Measurements from ENCODE around the gene MAPKAPK2.

Gene MAPKAPK2

GRCh38 chr1:206660136-206660535 is 24.6 kb upstream of the MAPKAPK2 start:
- no peak for DNase-seq (ENCODE audit: low read depth, low spot score)

DNA sequence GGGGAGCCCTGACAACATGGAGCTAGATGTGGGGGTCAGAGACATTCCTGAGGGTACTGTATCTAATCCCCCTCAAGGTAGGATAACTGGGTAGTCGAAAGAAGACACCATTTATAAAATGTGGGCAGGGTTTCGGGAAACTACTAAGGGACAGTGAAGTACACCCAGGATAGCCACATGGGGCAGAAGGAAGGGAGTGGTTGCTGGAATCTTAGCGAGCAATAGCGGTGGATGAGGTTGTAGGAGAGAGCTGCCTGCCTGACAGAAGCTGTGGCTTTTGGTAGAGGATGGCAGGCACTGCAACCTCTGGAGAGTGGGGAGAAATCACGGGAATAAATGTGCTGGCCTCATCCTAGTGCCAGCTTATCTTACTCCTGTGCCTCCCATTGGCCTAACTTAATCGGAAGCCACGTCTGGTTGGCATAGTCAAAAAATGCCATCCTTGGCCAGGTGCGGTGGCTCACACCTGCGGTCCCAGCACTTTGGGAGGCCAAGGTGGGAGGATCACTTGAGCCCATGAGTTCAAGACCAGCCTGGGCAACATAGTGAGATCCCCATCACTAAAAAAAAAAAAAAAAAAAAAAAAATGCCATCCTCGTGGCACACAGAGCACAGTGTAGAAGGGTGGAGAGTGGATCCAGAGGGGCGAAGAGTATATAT is 23.4 kb upstream of the MAPKAPK2 start:
- DNase-seq (ENCODE audit: low read depth, low spot score) = no peak

GRCh38 chr1:206662396-206663092 is 22.2 kb upstream of the MAPKAPK2 start:
- DNase-seq (ENCODE audit: low read depth, low spot score) = no peak

GRCh38 chr1:206663362-206663761 is 21.3 kb upstream of the MAPKAPK2 start:
- no peak for DNase-seq (ENCODE audit: low read depth, low spot score)

- DNase-seq (ENCODE audit: low read depth, low spot score) = no peak
Observed at GRCh38 chr1:206663832-206664652, 20.7 kb upstream of the MAPKAPK2 start.

GRCh38 chr1:206664740-206665139 is 20.0 kb upstream of the MAPKAPK2 start:
- no peak for DNase-seq (ENCODE audit: low read depth, low spot score)

DNA sequence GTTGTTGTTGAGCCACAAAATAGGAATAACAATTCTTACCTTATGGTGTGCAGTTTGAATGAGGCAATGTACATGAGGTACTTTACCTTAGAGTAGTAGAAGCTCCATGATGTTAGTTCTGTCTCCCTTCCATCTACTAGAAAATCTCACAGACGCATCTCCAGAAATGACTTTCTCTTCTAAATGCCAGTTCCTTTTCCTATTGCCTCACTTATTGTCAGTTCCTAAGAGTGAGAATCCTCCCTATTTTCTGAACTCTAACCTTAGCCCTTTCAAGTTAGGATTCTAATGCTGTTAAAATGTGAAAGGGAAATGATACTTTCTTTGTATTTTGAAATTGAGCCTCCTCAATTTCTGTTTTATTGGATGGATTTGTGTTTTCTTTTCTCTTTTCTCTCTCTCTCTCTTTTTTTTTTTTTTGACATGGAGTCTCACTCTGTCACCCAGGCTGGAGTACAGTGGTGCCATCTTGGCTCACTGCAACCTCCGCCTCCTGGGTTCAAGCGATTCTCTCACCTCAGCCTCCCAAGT is 18.6 kb upstream of the MAPKAPK2 start:
- DNase-seq (ENCODE audit: low read depth, low spot score) = no peak

DNA sequence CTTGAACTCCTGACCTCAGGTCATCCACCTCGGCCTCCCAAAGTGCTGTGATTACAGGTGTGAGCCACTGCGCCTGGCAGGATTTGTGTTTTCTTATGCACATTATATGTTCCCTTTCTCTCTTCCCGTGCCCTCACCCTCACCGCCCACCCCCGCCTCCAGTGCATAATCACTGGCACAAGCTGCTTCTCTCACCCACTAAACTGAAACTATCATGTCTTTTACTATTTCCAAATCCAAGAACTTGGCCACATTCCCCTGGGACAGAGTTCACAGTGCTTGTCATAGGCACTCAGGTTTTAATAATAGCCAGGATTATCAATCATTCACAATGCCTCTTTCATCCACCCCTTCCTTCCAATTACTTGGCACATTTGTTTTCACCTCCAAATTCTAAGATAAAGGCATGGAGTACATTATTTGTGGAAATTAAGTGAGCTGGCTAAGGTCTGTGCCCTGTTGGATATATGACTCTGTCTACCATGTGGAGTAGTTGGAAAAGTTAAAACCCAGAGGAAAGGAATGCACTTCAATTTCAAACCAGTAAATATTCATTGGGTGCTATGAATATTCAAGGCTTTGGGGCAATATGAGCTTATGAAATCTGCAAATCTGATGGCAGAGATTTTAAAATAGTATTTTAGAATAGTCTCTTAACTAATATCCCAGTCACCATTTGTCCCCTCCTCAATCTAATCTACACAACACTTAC is 17.6 kb upstream of the MAPKAPK2 start:
- no peak for DNase-seq (ENCODE audit: low read depth, low spot score)

- no peak for DNase-seq (ENCODE audit: low read depth, low spot score)
Observed at GRCh38 chr1:206668351-206668750, 16.4 kb upstream of the MAPKAPK2 start.

GRCh38 chr1:206668874-206669410 is 15.8 kb upstream of the MAPKAPK2 start:
- DNase-seq (ENCODE audit: low read depth, low spot score) = no peak

GRCh38 chr1:206672011-206672688 is 12.6 kb upstream of the MAPKAPK2 start:
- no peak for DNase-seq (ENCODE audit: low read depth, low spot score)

GRCh38 chr1:206672844-206673758 is 11.6 kb upstream of the MAPKAPK2 start:
- no peak for DNase-seq (ENCODE audit: low read depth, low spot score)

DNA sequence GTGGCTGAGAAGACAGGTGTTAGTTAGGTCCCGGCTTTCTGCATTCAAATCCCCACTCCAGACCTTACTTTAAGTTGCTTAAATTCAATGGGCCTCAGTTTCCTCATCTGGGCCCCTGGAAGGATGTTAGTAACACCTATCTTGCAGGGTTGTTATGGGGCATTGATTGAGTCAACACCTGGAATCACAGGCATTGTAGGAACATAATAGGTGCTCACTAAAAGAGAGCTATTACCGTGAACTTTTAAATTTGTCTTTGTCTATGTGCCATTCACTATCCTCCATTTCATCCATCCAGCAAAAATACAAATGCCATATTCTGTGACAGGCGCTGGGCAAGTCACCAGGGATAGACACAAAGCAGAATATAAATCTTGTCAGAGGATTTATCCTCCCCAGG is 10.5 kb upstream of the MAPKAPK2 start:
- DNase-seq (ENCODE audit: low read depth, low spot score) = no peak

DNA sequence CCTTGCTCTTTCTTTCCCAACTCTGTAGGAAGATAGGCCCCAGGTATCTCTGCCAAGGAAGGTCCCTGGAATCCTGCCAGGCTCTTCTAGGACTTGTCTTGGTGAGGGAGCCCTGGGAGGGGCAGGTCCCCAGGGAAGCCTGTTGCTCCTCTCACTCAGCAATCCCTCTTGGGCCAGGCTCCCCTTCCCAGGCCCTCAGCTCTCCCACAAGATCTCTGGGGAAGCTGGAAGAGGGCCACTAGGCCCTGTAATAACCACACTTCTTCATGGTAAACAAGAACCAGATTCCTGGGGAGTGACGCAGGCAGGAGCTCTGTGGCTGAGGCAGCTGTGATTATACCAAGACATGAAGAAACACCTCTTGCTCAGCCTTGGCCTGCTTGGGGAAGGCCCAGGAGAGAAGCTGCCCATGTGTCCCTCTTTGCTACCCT is 9.9 kb upstream of the MAPKAPK2 start:
- DNase-seq (ENCODE audit: low read depth, low spot score) = peak; percentile 83

DNA sequence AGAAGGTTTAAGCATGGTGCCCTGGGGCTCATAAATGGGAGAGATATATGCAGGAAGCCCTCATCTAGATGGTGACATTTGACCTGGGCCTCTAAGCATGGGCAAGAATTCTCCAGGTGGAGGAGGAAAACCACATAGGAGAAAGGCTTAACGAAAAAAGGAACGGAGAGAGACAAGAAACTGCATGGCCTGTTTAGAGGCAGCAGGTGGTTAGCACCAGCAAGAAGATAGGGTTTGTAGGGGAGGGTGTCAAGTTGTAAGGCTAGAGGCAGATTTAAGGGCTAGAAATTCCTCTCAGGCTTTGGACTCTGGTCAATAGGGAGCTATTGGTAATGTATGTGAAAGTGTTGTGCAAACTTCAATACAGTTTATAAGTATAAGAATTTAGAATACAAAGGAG is 8.2 kb upstream of the MAPKAPK2 start:
- DNase-seq (ENCODE audit: low read depth, low spot score) = no peak

- DNase-seq (ENCODE audit: low read depth, low spot score) = no peak
Observed at GRCh38 chr1:206678490-206678889, 6.2 kb upstream of the MAPKAPK2 start.

GRCh38 chr1:206679738-206680211 is 4.9 kb upstream of the MAPKAPK2 start:
- DNase-seq (ENCODE audit: low read depth, low spot score) = no peak

- no peak for DNase-seq (ENCODE audit: low read depth, low spot score)
Observed at GRCh38 chr1:206680279-206680678, 4.4 kb upstream of the MAPKAPK2 start.

- no peak for DNase-seq (ENCODE audit: low read depth, low spot score)
Observed at GRCh38 chr1:206681359-206681758, 3.3 kb upstream of the MAPKAPK2 start.

DNA sequence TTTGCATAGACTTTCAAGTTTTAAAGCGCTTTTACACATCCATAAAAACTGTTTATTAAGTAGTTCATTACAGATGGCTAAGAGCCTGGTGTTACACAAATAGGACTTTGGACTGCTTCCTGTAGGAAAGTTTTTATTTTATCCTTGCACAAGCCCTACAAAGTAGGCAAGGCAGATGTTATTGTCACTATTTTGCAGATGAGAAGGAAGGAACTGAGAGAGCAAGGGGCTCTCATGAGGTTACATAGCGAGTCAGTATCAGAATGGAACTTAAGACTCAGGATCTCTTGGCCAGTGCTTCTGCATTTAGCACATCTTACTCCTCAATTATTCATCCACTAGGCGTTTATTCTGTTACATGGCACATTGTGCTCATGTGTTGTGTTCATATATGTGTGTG is 2.6 kb upstream of the MAPKAPK2 start:
- DNase-seq (ENCODE audit: low read depth, low spot score) = no peak

Measured in smooth muscle cell of the brain vasculature (primary cell).